Measurements from ENCODE around the gene HAGHL.
"Not testable (repeated sequence)": the region's sequence is repeated elsewhere in the genome, so short reads cannot be mapped to it uniquely, and the experiment has no call there.

The HAGHL gene

DNA sequence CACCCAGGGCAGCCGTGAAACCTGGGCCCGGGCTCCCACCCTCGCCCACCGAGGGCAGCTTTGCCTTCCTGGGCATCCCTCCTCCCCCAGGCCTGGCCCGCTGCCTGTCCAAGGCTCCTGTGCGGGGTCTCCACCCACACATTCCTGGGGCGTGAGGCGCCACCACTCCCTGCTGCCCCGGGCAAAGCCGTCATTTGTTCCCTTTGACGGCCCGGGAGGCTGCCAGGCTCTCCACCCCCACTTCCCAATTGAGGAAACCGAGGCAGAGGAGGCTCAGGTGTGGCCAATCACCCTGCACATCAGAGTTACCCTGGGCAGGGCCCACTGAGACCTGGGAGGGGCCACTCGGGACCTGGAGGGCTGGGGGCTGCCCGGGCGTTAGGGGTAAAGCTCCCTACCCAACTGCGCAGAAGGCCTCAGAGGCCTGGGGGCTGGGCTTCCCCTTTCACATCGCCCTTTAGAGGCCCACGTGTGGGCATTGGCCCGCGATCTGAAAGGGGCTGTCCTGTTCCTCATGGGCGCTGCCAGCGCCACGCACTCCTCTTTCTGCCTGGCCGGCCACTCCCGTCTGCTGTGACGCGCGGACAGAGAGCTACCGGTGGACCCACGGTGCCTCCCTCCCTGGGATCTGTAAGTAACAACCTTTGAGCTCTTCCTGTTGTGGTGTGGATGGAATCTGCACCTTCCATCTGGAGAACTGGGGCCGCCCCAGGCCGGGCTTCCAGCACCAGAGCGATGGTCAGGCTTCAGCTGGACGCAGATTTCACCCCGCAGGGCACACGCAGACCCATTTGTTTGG lies 33.8 kb downstream of the HAGHL start, which contains the start of gene MSLN:
TSS of gene MSLN (plus strand) at position 190 of the 799 bp plus-strand sequence. CDS start 1,947 bp downstream, outside the sequence.
- no peak for DNase-seq

DNA sequence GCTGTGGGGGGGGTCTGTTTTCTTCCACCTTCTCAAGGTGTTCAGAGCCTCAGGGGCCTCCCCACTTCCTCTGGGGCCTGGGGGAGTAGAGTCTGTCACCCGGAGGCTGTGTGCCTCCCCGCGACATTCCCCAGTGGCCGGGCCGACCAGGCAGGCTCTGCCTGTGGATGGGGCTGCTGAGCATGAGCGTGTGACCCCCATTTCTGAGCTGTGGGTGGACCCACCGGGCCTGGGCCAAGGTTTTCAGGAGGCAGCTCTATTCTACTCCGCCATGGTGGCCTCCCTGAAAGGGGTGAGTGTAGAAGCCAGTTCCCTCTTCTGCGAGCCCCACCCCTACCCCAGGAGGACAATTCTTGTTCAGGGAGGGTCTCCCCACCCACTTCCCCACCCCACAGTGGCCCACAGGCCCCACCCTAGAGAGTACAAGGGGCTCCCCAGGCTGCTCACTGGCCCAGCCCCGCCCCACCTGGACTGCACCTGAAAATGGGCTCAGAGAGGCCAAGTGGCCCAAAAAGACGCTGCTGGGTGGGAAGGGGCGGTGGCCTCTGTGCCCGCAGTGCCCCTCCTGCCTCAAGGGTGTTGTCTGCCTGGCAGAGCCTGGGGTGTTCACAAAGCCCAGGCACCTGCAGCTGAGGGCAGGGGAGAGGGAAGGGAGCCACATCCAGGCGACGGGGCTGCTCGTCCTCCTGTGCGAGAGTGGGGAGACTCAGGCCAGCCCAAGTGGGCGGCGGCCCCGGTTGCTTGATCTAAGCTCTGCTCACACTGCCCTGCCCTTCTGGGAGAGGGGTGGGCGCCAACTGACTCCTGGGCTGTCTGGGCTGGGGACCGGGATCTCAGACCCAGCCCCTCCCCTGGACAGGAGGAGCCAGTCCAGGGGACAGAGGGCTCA lies 35.0 kb downstream of the HAGHL start:
- DNase-seq: no peak

DNA sequence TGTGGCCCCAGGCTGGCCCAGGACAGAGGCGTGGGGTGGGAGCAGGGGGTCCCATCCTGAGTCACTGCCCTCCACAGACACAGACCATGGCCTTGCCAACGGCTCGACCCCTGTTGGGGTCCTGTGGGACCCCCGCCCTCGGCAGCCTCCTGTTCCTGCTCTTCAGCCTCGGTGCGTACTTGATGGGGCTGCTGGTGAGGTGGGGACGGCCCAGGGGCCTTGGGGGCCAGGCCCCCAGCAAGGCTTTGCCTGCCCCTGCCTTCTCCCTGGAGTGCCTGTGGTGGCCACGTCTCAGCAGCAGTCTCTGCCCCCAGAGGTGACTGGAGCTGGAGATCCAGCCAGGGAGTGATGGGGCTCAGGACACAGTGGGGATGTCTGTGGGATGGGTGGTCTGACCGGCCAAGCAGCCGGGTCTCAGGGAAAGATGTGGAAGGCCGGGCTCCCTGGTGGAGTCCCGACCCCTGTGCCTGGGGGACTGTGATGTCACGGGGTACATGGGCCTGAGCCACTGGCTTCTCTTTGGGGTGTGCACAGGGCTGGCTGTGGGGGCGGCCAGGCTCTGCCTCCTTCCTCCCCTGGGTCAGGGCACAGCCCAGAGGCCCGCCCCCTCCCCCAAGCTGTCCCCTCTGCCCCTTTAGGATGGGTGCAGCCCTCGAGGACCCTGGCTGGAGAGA lies 35.8 kb downstream of the HAGHL start:
- DNase-seq: no peak

- no peak for DNase-seq
These were observed 36.7 kb downstream of the HAGHL start for GRCh38 chr16:763369-764183.

- no peak for DNase-seq
These were observed 37.4 kb downstream of the HAGHL start for GRCh38 chr16:764184-764750.

DNA sequence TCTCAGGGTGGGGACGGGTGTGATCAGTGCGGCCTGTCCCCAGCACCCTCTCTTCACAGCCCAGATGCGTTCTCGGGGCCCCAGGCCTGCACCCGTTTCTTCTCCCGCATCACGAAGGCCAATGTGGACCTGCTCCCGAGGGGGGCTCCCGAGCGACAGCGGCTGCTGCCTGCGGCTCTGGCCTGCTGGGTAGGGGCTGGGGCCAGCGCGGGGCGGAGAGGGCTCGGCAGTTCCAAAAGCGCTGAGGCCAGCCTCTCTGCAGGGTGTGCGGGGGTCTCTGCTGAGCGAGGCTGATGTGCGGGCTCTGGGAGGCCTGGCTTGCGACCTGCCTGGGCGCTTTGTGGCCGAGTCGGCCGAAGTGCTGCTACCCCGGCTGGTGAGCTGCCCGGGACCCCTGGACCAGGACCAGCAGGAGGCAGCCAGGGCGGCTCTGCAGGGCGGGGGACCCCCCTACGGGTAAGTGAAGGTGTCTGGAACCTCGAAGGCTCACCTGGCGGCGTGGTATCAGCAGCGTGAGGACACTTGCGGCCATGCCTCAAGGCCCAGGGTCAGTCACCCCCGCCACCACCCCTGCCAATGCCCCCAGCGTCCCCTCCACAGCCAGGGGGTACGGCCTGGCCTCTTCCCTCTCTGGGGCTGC lies 38.1 kb downstream of the HAGHL start:
- no peak for DNase-seq

DNA sequence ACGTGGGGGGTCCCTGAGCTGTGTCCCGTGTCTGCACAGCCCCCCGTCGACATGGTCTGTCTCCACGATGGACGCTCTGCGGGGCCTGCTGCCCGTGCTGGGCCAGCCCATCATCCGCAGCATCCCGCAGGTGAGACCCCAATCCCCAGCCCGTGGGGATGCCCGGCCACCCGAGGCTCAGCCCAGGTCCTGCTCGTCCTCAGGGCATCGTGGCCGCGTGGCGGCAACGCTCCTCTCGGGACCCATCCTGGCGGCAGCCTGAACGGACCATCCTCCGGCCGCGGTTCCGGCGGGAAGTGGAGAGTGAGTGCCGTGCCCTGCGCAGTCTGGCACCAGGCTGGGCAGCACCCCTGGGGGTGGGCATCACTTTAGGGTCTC lies 38.6 kb downstream of the HAGHL start:
- no peak for DNase-seq

DNA sequence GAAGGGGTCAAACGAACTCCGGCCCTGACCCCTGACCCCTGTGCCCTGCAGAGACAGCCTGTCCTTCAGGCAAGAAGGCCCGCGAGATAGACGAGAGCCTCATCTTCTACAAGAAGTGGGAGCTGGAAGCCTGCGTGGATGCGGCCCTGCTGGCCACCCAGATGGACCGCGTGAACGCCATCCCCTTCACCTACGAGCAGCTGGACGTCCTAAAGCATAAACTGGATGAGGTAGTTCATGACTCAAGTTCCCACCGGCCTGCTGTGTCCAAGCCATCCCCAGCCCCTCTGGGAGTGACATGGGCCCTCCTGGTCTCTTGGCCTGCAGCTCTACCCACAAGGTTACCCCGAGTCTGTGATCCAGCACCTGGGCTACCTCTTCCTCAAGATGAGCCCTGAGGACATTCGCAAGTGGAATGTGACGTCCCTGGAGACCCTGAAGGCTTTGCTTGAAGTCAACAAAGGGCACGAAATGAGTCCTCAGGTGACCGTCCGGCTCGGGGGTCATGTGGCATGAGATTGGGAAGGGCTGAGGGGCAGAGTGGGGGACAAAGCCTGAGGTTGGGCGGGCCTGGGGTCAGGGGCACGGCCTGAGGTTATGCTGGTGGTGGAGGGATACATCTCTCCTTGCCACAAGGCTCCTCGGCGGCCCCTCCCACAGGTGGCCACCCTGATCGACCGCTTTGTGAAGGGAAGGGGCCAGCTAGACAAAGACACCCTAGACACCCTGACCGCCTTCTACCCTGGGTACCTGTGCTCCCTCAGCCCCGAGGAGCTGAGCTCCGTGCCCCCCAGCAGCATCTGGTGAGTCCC lies 39.3 kb downstream of the HAGHL start:
- DNase-seq: no peak

- DNase-seq: no peak
These were observed 40.1 kb downstream of the HAGHL start for GRCh38 chr16:766820-767640.

- no peak for DNase-seq
These were observed 40.9 kb downstream of the HAGHL start for GRCh38 chr16:767743-768235.

DNA sequence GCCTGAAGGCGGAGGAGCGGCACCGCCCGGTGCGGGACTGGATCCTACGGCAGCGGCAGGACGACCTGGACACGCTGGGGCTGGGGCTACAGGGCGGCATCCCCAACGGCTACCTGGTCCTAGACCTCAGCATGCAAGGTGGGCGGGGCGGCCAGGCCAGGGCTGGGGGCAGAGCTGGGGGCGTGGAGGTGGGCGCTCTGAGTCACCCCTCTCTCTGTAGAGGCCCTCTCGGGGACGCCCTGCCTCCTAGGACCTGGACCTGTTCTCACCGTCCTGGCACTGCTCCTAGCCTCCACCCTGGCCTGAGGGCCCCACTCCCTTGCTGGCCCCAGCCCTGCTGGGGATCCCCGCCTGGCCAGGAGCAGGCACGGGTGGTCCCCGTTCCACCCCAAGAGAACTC lies 41.5 kb downstream of the HAGHL start:
- DNase-seq: no peak

DNA sequence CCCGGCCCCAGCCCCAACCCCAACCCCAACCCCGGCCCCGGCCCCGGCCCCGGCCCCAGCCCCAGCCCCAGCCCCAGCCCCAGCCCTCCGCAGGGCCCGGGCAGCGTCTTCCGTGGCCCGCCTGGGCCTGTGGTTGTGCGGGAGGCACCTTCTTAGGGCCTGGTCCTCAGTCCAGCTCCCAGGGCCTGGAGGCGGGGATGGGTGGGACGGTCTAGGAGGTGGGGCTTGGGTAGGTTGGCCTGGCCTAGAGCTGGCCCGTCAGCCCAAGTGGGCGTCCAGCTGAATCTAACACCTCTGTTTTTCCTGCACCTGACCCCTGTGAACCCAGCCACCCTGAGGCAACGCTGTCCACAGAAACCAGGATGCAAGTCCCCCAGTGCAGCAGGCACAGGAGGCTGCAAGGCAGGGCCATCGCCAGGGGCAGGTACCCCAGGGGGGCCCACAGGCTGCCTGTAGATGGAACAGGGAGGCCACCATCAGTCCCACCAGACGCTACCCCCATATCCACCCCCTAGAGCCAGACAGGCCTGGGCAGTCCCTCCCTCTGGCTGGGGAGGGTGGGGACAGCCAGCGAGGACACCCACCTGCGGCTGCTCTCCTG lies 42.4 kb downstream of the HAGHL start:
- no peak for DNase-seq

- DNase-seq: no peak
These were observed 43.0 kb downstream of the HAGHL start for GRCh38 chr16:769934-770333.

GRCh38 chr16:770411-770810 lies 43.5 kb downstream of the HAGHL start:
- DNase-seq: no peak

- DNase-seq: no peak
These were observed 46.1 kb downstream of the HAGHL start for GRCh38 chr16:772959-773358.

DNA sequence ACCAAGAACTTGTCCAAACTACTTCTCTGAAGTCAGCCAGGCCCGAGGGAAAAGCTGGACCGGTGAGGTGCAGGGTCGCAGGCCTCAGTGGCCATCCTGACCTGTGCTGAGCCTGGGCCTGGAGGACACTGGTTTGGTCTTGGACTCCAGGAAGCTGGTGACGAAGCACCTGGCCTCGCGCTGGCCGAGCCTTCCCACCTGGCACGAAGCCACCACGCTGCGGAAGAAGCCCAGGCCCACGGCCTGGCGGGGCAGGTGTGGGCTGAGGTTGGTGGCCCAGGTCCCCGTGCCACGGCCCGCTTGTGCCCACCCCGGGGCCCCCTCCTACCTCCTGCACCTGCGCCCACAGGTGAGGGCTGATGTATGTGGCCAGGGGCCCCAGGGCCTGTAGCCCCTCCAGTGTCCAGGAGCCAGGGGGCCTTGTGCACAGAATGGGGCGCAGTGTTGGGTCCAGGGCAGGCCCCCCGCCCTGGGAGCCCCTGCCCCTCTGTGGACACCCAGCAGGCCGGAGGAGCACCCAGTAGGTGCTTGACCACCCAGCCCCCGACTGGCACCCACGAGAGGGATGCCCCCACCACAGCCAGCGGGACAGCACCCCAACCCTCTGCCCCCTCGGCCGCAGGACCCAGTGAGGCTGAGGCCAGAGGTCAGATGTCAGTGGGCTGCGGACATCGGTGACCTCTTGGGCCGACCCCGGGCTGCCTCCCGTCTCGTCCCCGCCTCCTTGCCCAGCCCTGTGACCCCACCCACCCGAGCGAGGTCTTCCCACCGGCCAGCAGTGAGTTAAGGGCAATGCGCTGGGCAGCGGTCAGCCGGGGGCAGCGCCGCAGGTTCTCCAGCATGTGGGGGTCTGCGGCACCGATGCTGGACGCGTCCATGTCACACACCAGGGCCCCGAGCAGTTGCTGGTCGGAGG lies 47.4 kb downstream of the HAGHL start:
- DNase-seq: no peak

DNA sequence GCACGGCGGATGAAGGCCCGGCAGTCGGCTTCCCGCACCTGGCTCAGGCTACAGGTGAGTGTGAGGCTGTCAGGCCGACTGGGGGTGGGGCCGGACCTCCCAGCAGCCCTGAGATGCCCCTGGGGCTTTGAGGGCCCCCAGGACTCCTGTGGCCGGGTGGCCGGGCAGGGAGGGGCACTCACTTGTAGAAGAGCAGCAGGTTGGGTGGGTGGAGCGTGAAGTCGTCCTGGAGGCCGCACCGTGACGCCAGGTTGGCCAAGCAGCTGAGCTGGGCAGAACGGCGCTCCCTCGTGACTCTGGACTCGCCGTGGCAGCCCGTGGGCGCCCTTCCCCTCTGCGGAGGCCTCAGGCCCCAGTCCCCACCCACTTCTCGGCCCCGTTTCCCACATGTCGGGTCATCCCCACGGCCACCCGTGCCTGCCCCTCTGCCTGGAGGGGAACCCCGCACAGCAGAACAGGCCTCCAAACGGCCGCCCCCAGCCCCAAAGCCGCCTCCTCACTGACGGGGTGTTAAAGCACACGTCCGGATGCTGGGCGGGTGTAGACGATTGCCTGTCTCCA lies 48.4 kb downstream of the HAGHL start:
- no peak for DNase-seq

DNA sequence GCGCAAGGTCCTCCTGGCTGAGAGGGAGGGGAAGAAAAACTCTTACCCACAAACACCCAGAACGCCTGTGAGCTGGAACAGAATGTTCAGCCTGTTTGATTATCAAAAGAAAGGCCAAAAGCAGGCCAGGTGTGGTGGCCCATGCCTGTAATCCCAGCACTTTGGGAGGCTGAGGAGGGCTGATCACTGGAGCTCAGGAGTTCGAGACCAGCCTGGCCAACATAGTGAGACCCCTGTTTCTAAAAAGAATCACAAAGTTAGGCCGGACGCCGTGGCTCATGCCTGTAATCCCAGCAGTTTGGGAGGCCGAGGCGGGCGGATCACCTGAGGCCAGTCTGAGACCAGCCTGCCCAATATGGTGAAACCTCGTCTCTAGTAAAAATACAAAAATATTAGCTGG lies 49.4 kb downstream of the HAGHL start:
- DNase-seq: not testable (repeated sequence)
